Measurements from ENCODE around the gene IKZF3. TPM values are rescaled to one million over a fixed set of nuclear protein-coding genes. Genes with fewer than 3 reads are reported as not detected.

The IKZF3 gene
- total RNA-seq, 1 experiment from 2014 or later = 0.22 TPM

- TF ChIP-seq CTCF (conservative IDR thresholded peaks at IDR 0.05) = no peak
- no peak overlapping the region; a peak in 1 of 7 replicates for H3K27ac Mint-ChIP-seq
- H4K5ac ChIP-seq (ENCODE audit: insufficient read length, low read depth, low read length) = no peak overlapping the region
- no peak overlapping the region for H3K27ac ChIP-seq (ENCODE audit: insufficient read length, low read depth, low read length)
- H3K79me1 ChIP-seq (ENCODE audit: insufficient read depth, low read depth, low read length, poor library complexity, severe bottlenecking) = no peaks in the 10 kb centered on the region
- H3K4me3 Mint-ChIP-seq = no peak overlapping the region
- H4K91ac ChIP-seq (ENCODE audit: insufficient read length, low read depth, low read length) = no peak overlapping the region
- H2BK5ac ChIP-seq (ENCODE audit: insufficient read length, low read length) = no peak overlapping the region
- H4K20me1 ChIP-seq (ENCODE audit: control insufficient read depth, insufficient read depth, insufficient read length) = no peaks in the 10 kb centered on the region
- no peak overlapping the region; the same call in 1 of the 2 replicates for H3K14ac ChIP-seq (ENCODE audit: insufficient read depth, low read length)
- no peak overlapping the region for H2AK5ac ChIP-seq (ENCODE audit: insufficient read length, low read length)
- no peak overlapping the region for H2BK120ac ChIP-seq (ENCODE audit: low read depth, low read length, poor library complexity, severe bottlenecking)
- WGBS (ENCODE audit: extremely low coverage, insufficient read length, low lambda C conversion rate) = no CpG with 5 or more reads among the region's 20 CpGs
- no peak overlapping the region for H3T11ph ChIP-seq (ENCODE audit: low read length)
- no peak overlapping the region for H2AFZ ChIP-seq (ENCODE audit: low read length)
- no peak overlapping the region for H3K18ac ChIP-seq (ENCODE audit: insufficient read length, low read depth, low read length)
- no peaks in the 10 kb centered on the region for H3K27me3 ChIP-seq (ENCODE audit: insufficient read depth, low read length)
- no peaks in the 10 kb centered on the region; the same call in 1 of the 2 replicates for H3K4me1 ChIP-seq (ENCODE audit: insufficient read depth, low read length)
- H3K79me2 ChIP-seq (ENCODE audit: insufficient read depth, low read length) = peaks cover 12% of the 10 kb centered on the region; the same call in 1 of the 2 replicates
- H2BK12ac ChIP-seq (ENCODE audit: insufficient read length, low read depth, low read length) = no peak overlapping the region
- no peak overlapping the region for H3K56ac ChIP-seq (ENCODE audit: insufficient read length, low read depth, low read length)
- H3K9me3 Mint-ChIP-seq = no peaks in the 10 kb centered on the region
- no peak overlapping the region for H2BK15ac ChIP-seq (ENCODE audit: low read depth, low read length)
- no peak for DNase-seq
- no peak overlapping the region for H2BK20ac ChIP-seq (ENCODE audit: low read depth, low read length, poor library complexity, severe bottlenecking)
- H3K23me2 ChIP-seq (ENCODE audit: insufficient read length, low read depth, low read length, poor library complexity, severe bottlenecking) = no peaks in the 10 kb centered on the region
- H3K9ac ChIP-seq (ENCODE audit: extremely low read depth, insufficient read length, low read length) = no peak overlapping the region
- H3K4ac ChIP-seq (ENCODE audit: low read depth, low read length) = no peak overlapping the region
- H4K8ac ChIP-seq (replicated peaks; ENCODE audit: insufficient read length, low read depth, low read length) = no peak overlapping the region
- no peaks in the 10 kb centered on the region for H3K9me3 ChIP-seq (ENCODE audit: control insufficient read depth, low read depth, low read length)
- H3K27me3 Mint-ChIP-seq (ENCODE audit: low read depth) = no peaks in the 10 kb centered on the region; the same call in 1 of the 2 replicates
- no peak overlapping the region for H3K4me2 ChIP-seq (ENCODE audit: insufficient read depth, insufficient read length, low read length)
- no peak overlapping the region for H3K23ac ChIP-seq (ENCODE audit: insufficient read length, low read depth, low read length)
- H3K4me1 Mint-ChIP-seq = peaks cover 7 to 8% of the 10 kb centered on the region in 2 experiments
- peaks cover 66 to 82% (median 76%) of the 10 kb centered on the region in 3 experiments; a peak in 6 of 7 replicates for H3K36me3 Mint-ChIP-seq (ENCODE audit: insufficient read depth in 1 of 3, low read depth in 3 of 3)
Measured at GRCh38 chr17:39709998-39710964, 153.8 kb downstream of the IKZF3 start.

Measured in H9 (cell line).